GM03348 (cell line): ENCODE results near the gene CSRNP2.
"Not testable (repeated sequence)": the region's sequence is repeated elsewhere in the genome, so short reads cannot be mapped to it uniquely, and the experiment has no call there.

Source experiments
- DNase-seq: peaks from one replicate; pipeline ENCODE4 v3.0.0; 2012; ENCODE audit warnings: low spot score

CSRNP2 gene

GRCh38 chr12:51028126-51028812 lies 55.1 kb downstream of the CSRNP2 start:
- peak; percentile 16 for DNase-seq

- DNase-seq, result no peak
Measured at GRCh38 chr12:51027342-51027835, 56.0 kb downstream of the CSRNP2 start.

- peak; percentile 99 for DNase-seq
Measured at GRCh38 chr12:51025836-51026638, 57.4 kb downstream of the CSRNP2 start, which contains the start of gene SLC11A2. Gene SLC11A2, minus strand, starts transcription at chr12:51026384. Its CDS starts 15,656 bp downstream, at chr12:51010728.

GRCh38 chr12:51025338-51025835 lies 58.0 kb downstream of the CSRNP2 start:
- no peak for DNase-seq

- DNase-seq, result no peak
Measured at GRCh38 chr12:51023625-51024382, 59.6 kb downstream of the CSRNP2 start.

- DNase-seq, result no peak
Measured at GRCh38 chr12:51021694-51022093, 61.7 kb downstream of the CSRNP2 start.

GRCh38 chr12:51020448-51021182 lies 62.8 kb downstream of the CSRNP2 start:
- no peak for DNase-seq

- no peak for DNase-seq
Measured at GRCh38 chr12:51019927-51020326, 63.5 kb downstream of the CSRNP2 start.

GRCh38 chr12:51018956-51019355 lies 64.4 kb downstream of the CSRNP2 start:
- DNase-seq, result no peak

GRCh38 chr12:51017452-51017851 lies 65.9 kb downstream of the CSRNP2 start:
- DNase-seq, result no peak

- DNase-seq, result not testable (repeated sequence)
Measured at GRCh38 chr12:51014467-51014866, 68.9 kb downstream of the CSRNP2 start.

GRCh38 chr12:51013441-51013840 lies 70.0 kb downstream of the CSRNP2 start:
- DNase-seq, result no peak

- no peak for DNase-seq
Measured at GRCh38 chr12:51012570-51013236, 70.7 kb downstream of the CSRNP2 start.

- no peak for DNase-seq
Measured at GRCh38 chr12:51011955-51012354, 71.4 kb downstream of the CSRNP2 start.
